HepG2 (cell line): ENCODE measurements around the gene ATG2A. TPM values are rescaled to one million over a fixed set of nuclear protein-coding genes. Genes with fewer than 3 reads are reported as not detected.

Experiments
- ATAC-seq: fragments of 200-7000 bp; cut with Tn5 transposase; 3 replicates; pipeline ENCODE4 v1.9.1; 2020; ENCODE audit warnings: mild to moderate bottlenecking, moderate library complexity
- BruUV-seq: library from RNA; stranded (reverse); fragments of 400-500 nt; replicated peaks from 2 replicates; lab custom pipeline; 2021; lab: Mats Ljungman, UMichigan
- CTCF ChIA-PET: fragments of 300-600 bp; formaldehyde crosslinking; extraction: SDS; loops from one replicate; lab custom pipeline; 2021; ENCODE audit warnings: low total read pairs, inconsistent platforms, low intra/inter-chr PET ratio; lab: Yijun Ruan, JAX
- POLR2A ChIA-PET: fragments of 350-600 bp; sonication (Branson Sonifier 250); formaldehyde crosslinking; loops from one replicate; lab custom pipeline; 2020; ENCODE audit warnings: antibody characterized with exemption, inconsistent platforms; lab: Yijun Ruan, JAX
- DNase-seq: peaks from one replicate; pipeline ENCODE4 v3.0.0-alpha.2; 2015; ENCODE audit warnings: low spot score
- FAIRE-seq: peaks from 3 replicates; lab custom pipeline; 2011; peaks lifted over from hg19 to GRCh38; lab: Jason Lieb, UNC
- H2AFZ ChIP-seq: one replicate; pipeline ENCODE4 v1.6.1; 2011; ENCODE audit warnings: low read length, inconsistent platforms
- H3K27ac ChIP-seq: fragments of 300-600 bp; 3 replicates; pipeline ENCODE4 v1.8.0; 2011; ENCODE audit warnings: mixed run types, mild to moderate bottlenecking, mixed read lengths, low read length, inconsistent platforms; ENCODE audit not compliant: insufficient read depth; ENCODE audit errors: extremely low read length
- H3K27me3 ChIP-seq, 2 experiments: fragments of 200-600 bp in 1 of 2; 2 replicates in 1 of 2; 3 replicates in 1 of 2; pipeline versions ENCODE4 v1.6.0 to v1.8.0; 2011; ENCODE audit warnings: low read length in 2 of 2, mild to moderate bottlenecking in 2 of 2, moderate library complexity in 2 of 2, inconsistent platforms in 1 of 2; ENCODE audit not compliant: insufficient read depth in 2 of 2, control insufficient read depth in 1 of 2
- H3K36me3 ChIP-seq, 2 experiments: fragments of 200-600 bp in 1 of 2; replicated peaks in 1 of 2; 2 replicates in 1 of 2; 3 replicates in 1 of 2; pipeline versions ENCODE4 v1.5.1 to v1.8.0; 2011; ENCODE audit warnings: low read length in 2 of 2, inconsistent platforms in 1 of 2; ENCODE audit not compliant: insufficient read depth in 2 of 2, control insufficient read depth in 1 of 2
- H3K4me1 ChIP-seq: 2 replicates; pipeline ENCODE4 v1.5.1; 2012; ENCODE audit warnings: low read length, inconsistent platforms; ENCODE audit not compliant: insufficient read depth
- H3K4me2 ChIP-seq: 2 replicates; pipeline ENCODE4 v1.6.0; 2011; ENCODE audit warnings: low read depth, low read length, inconsistent platforms
- H3K4me3 ChIP-seq, 3 experiments: fragments of 200-600 bp in 1 of 3; sonication (generic), shearing (Covaris generic) in 1 of 3; replicated peaks in 1 of 3; 2 replicates each; pipeline ENCODE4 v1.5.1; 2011 to 2016; ENCODE audit warnings: low read length in 3 of 3, inconsistent platforms in 2 of 3, low read depth in 2 of 3, mild to moderate bottlenecking in 2 of 3, control low read depth in 1 of 3, mixed read lengths in 1 of 3; ENCODE audit not compliant: insufficient read depth in 1 of 3
- H3K79me2 ChIP-seq: one replicate; pipeline ENCODE4 v1.6.1; 2011; ENCODE audit warnings: low read length, inconsistent platforms; ENCODE audit not compliant: insufficient read depth
- H3K9ac ChIP-seq: 2 replicates; pipeline ENCODE4 v1.6.0; 2011; ENCODE audit warnings: mild to moderate bottlenecking, low read depth, low read length, inconsistent platforms; ENCODE audit not compliant: insufficient read depth
- H3K9me3 ChIP-seq: 2 replicates; pipeline ENCODE4 v1.5.1; 2012; ENCODE audit warnings: mild to moderate bottlenecking, low read length
- H4K20me1 ChIP-seq: 2 replicates; pipeline ENCODE4 v1.6.0; 2011; ENCODE audit warnings: inconsistent platforms, mild to moderate bottlenecking, low read length, moderate library complexity; ENCODE audit not compliant: insufficient read depth
- DDIT3 ChIP-seq: sonication (generic); formaldehyde crosslinking; IDR thresholded peaks from 2 replicates; pipeline ENCODE4 v1.4.0; 2020; ENCODE audit warnings: mild to moderate bottlenecking, missing genetic modification reagents
- IRF9 ChIP-seq: sonication (generic); formaldehyde crosslinking; IDR thresholded peaks from 2 replicates; pipeline ENCODE4 v1.8.0; 2022; ENCODE audit warnings: missing genetic modification reagents, mild to moderate bottlenecking, borderline replicate concordance
- JARID2 ChIP-seq: sonication (generic); formaldehyde crosslinking; IDR thresholded peaks from 2 replicates; pipeline ENCODE4 v1.8.1; 2023; ENCODE audit warnings: missing genetic modification reagents, inconsistent platforms; ENCODE audit not compliant: insufficient replicate concordance
- KMT2B ChIP-seq: IDR thresholded peaks from 2 replicates; pipeline ENCODE4 v1.6.1; 2016; ENCODE audit warnings: missing genetic modification reagents, missing compliant biosample characterization
- MAFK ChIP-seq, 2 experiments: IDR thresholded peaks in 1 of 2; conservative IDR thresholded peaks in 1 of 2; 2 replicates each; pipeline ENCODE4 v1.6.1; 2011; ENCODE audit warnings: improper control_type of control experiment in 2 of 2, low read length in 2 of 2
- NR2F1 ChIP-seq, 2 experiments: fragments of 450-650 bp in 1 of 2; formaldehyde crosslinking in 1 of 2; IDR thresholded peaks; 2 replicates each; pipeline versions ENCODE4 v1.5.0 to v1.6.1; 2016 to 2020; ENCODE audit warnings: mild to moderate bottlenecking in 1 of 2, missing compliant biosample characterization in 1 of 2, missing genetic modification reagents in 1 of 2, moderate library complexity in 1 of 2
- PITX1 ChIP-seq: sonication (generic); formaldehyde crosslinking; IDR thresholded peaks from 2 replicates; pipeline ENCODE4 v1.5.1; 2020; ENCODE audit warnings: mild to moderate bottlenecking, missing genetic modification reagents
- SIN3B ChIP-seq: fragments of 150-350 bp; IDR thresholded peaks from 2 replicates; pipeline ENCODE4 v1.6.1; 2014; ENCODE audit warnings: low read length
- SP2 ChIP-seq: sonication (generic); formaldehyde crosslinking; IDR thresholded peaks from 2 replicates; pipeline ENCODE4 v1.5.1; 2020; ENCODE audit warnings: mild to moderate bottlenecking, missing genetic modification reagents
- ZFY ChIP-seq: sonication (generic); formaldehyde crosslinking; IDR thresholded peaks from 2 replicates; pipeline ENCODE4 v1.4.0; 2020; ENCODE audit warnings: missing genetic modification reagents
- ZNF577 ChIP-seq: sonication (generic); formaldehyde crosslinking; IDR thresholded peaks from 2 replicates; pipeline ENCODE4 v1.4.0; 2020; ENCODE audit warnings: mild to moderate bottlenecking, low read depth, missing genetic modification reagents, borderline replicate concordance
- ZNF737 ChIP-seq: sonication (generic); formaldehyde crosslinking; IDR thresholded peaks from 2 replicates; pipeline ENCODE4 v1.5.0; 2020; ENCODE audit warnings: missing genetic modification reagents, mild to moderate bottlenecking, borderline replicate concordance
- ZNF788 ChIP-seq: sonication (generic); formaldehyde crosslinking; IDR thresholded peaks from 2 replicates; pipeline ENCODE4 v1.5.0; 2020; ENCODE audit warnings: mild to moderate bottlenecking, missing genetic modification reagents, borderline replicate concordance
- WGBS: methylation state at CpG from one replicate; pipeline ENCODE4 v1.1.6; 2017; ENCODE audit warnings: low lambda C conversion rate; 5-methylcytosine and 5-hydroxymethylcytosine counted together
- in situ Hi-C: cut with HindIII; loops from 2 replicates; pipeline ENCODE4 v1.10.0; 2017; ENCODE audit warnings: low pct_unique_long_range_greater_than_20kb; ENCODE audit not compliant: extremely low pct_ligation_motif_present
- intact Hi-C: fragments of 100-400 bp; cut with micrococcal nuclease; formaldehyde crosslinking; loops from one replicate; pipeline ENCODE4 v1.10.0; 2022; ENCODE audit not compliant: unreplicated experiment
- polyA plus RNA-seq, 8 experiments: library from polyadenylated mRNA; depleted of rRNA in 3 of 8; stranded (reverse) in 7 of 8; unstranded in 1 of 8; fragments of >200 nt; fragmentation: Illumina TruSeq in 4 of 8; extraction: Trizol in 4 of 8; gene quantifications; 2 replicates each; pipeline versions ENCODE4 v1.2.1 to v1.2.3, GENCODE V29; 2011 to 2016; ENCODE audit warnings: low read depth in 4 of 8, missing spikeins in 1 of 8, mixed read lengths in 1 of 8; ENCODE audit not compliant: insufficient read depth in 1 of 8
- total RNA-seq, 5 experiments: library from RNA; depleted of rRNA; stranded (reverse); fragments of >200 nt; fragmentation: Illumina TruSeq; extraction: Trizol; gene quantifications; 2 replicates each; pipeline ENCODE4 v1.2.3, GENCODE V29; 2016; ENCODE audit warnings: low read depth in 1 of 5

ATG2A gene
- total and polyA plus RNA-seq, 2 of the 13 experiments (the other 11 are each of a cell fraction or from before 2014, with no cell fraction given) = 6.7 to 8.0 TPM

GRCh38 chr11:64868904-64869570, 48.0 kb downstream of the ATG2A start:
- in situ Hi-C loops (no loop called here), intact Hi-C loops (no loop called here)
- CTCF ChIA-PET = interaction anchor here (1.6 kb wide), 1 partner anchor 25 kb away, joined by 5 read pairs; no protein-coding TSS in a partner anchor
- POLR2A ChIA-PET = interaction anchor here (1.4 to 3.5 kb wide), 6 partner anchors 8 to 24 kb away, joined by 4 to 20 read pairs (median 10); partner anchors contain the start of gene EHD1
- no peak overlapping the region for H3K4me3 ChIP-seq
- peaks cover 2 to 25% of the 10 kb centered on the region in 2 experiments; a peak in 2 of 5 replicates for H3K36me3 ChIP-seq
- peaks cover 57% of the 10 kb centered on the region for H3K4me1 ChIP-seq
- TF ChIP-seq JARID2 (CRISPR knock-in tag) (no peak), MAFK (conservative IDR thresholded peaks at IDR 0.05 in 1 of 2, IDR thresholded peaks at IDR 0.05 in 1 of 2; ENCODE audit: low read length in 2 of 2) (peak in 1 of 2 experiments; percentile 43; a peak in 2 of 4 replicates)
- 94% methylated on average over 17 of the region's 21 CpGs for WGBS
- ATAC-seq = no peak
- no peak overlapping the region for H3K4me2 ChIP-seq
- no peak for DNase-seq
- peaks cover 56% of the 10 kb centered on the region for H3K79me2 ChIP-seq
- no peak overlapping the region for H2AFZ ChIP-seq
- no peaks in the 10 kb centered on the region for H3K27me3 ChIP-seq
- FAIRE-seq = no peak
- H4K20me1 ChIP-seq = no peaks in the 10 kb centered on the region; the same call in 1 of the 2 replicates
- H3K9ac ChIP-seq = no peak overlapping the region
- no peak overlapping the region for H3K27ac ChIP-seq
- no peaks in the 10 kb centered on the region for H3K9me3 ChIP-seq
- no TSS peak for BruUV-seq

GRCh38 chr11:64867748-64868462, 49.1 kb downstream of the ATG2A start:
- POLR2A ChIA-PET = interaction anchor here (3.1 to 3.5 kb wide), 2 partner anchors 13 to 25 kb away, joined by 19 to 20 read pairs; no protein-coding TSS in a partner anchor
- no peaks in the 10 kb centered on the region; the same call in 1 of the 2 replicates for H4K20me1 ChIP-seq
- TF ChIP-seq SP2 = no peak
- no peak for TF ChIP-seq ZNF737 (CRISPR knock-in tag)
- TF ChIP-seq PITX1 (CRISPR knock-in tag) = no peak
- TF ChIP-seq ZFY (CRISPR knock-in tag) = no peak
- no peak for TF ChIP-seq KMT2B (CRISPR knock-in tag)
- TF ChIP-seq SIN3B = no peak
- TF ChIP-seq ZNF788 (CRISPR knock-in tag) = no peak
- no peak for TF ChIP-seq IRF9 (CRISPR knock-in tag)
- no peak for TF ChIP-seq DDIT3 (CRISPR knock-in tag)
- no peak for TF ChIP-seq ZNF577
- TF ChIP-seq NR2F1 (CRISPR knock-in tag; IDR thresholded peaks at IDR 0.05) = no peak

More at GRCh38 chr11:64867748-64868462, 49.1 kb downstream of the ATG2A start:
- in situ Hi-C loops (no loop called here), intact Hi-C loops (no loop called here)
- no TSS peak for BruUV-seq
- no peak overlapping the region for H2AFZ ChIP-seq
- ATAC-seq (no peak), DNase-seq (no peak), FAIRE-seq (no peak)
- no peak overlapping the region for H3K27ac ChIP-seq
- no peak overlapping the region for H3K4me2 ChIP-seq
- WGBS = 96% methylated on average over 26 of the region's 28 CpGs
- CTCF ChIA-PET = no interaction called here
- H3K79me2 ChIP-seq = peaks cover 62% of the 10 kb centered on the region
- peaks cover 57% of the 10 kb centered on the region for H3K4me1 ChIP-seq
- H3K9me3 ChIP-seq = no peaks in the 10 kb centered on the region
- no peak overlapping the region for H3K9ac ChIP-seq
- no peaks in the 10 kb centered on the region for H3K27me3 ChIP-seq
- H3K36me3 ChIP-seq = peaks cover 2 to 25% of the 10 kb centered on the region in 2 experiments; a peak in 2 of 5 replicates
- H3K4me3 ChIP-seq = no peak overlapping the region
